ENCODE results near the gene SAGE1.
A peak's percentile ranks its signal among the peaks of the same experiment; 100 is the strongest.
"Not testable (repeated sequence)": the region's sequence is repeated elsewhere in the genome, so short reads cannot be mapped to it uniquely, and the experiment has no call there.

The SAGE1 gene

DNA sequence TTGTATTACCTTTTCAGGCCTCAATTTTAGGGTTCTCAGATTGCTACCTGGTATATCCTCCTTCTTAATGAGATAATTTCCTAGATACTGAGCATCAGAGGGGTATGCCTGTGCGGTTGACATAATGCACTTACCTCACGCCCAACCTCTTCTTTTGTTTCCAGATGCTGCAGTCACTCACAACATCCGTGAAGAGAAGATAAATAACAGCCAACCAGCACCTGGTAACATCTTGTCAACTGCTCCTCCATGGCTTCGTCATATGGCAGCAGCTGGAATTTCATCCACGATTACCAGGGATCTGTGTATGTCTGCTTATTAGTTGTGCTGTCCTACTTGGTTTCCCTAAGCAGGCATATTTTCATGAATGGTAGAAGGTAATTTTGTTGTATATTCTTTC, 16.7 kb downstream of the SAGE1 start:
- no peaks in the 10 kb centered on the region for H3K4me1 Mint-ChIP-seq
- TF ChIP-seq, protein P1, sequence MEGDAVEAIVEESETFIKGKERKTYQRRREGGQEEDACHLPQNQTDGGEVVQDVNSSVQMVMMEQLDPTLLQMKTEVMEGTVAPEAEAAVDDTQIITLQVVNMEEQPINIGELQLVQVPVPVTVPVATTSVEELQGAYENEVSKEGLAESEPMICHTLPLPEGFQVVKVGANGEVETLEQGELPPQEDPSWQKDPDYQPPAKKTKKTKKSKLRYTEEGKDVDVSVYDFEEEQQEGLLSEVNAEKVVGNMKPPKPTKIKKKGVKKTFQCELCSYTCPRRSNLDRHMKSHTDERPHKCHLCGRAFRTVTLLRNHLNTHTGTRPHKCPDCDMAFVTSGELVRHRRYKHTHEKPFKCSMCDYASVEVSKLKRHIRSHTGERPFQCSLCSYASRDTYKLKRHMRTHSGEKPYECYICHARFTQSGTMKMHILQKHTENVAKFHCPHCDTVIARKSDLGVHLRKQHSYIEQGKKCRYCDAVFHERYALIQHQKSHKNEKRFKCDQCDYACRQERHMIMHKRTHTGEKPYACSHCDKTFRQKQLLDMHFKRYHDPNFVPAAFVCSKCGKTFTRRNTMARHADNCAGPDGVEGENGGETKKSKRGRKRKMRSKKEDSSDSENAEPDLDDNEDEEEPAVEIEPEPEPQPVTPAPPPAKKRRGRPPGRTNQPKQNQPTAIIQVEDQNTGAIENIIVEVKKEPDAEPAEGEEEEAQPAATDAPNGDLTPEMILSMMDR (IDR thresholded peaks at IDR 0.05), result no peak
- no peak for DNase-seq
- H3K4me3 Mint-ChIP-seq, result no peak overlapping the region
- no peak overlapping the region for H3K27ac Mint-ChIP-seq
- no peaks in the 10 kb centered on the region for H3K27me3 Mint-ChIP-seq (ENCODE audit: low read depth, poor library complexity)
- H3K9me3 Mint-ChIP-seq, result peaks cover 75% of the 10 kb centered on the region
- H3K36me3 Mint-ChIP-seq (ENCODE audit: low read depth), result no peaks in the 10 kb centered on the region

DNA sequence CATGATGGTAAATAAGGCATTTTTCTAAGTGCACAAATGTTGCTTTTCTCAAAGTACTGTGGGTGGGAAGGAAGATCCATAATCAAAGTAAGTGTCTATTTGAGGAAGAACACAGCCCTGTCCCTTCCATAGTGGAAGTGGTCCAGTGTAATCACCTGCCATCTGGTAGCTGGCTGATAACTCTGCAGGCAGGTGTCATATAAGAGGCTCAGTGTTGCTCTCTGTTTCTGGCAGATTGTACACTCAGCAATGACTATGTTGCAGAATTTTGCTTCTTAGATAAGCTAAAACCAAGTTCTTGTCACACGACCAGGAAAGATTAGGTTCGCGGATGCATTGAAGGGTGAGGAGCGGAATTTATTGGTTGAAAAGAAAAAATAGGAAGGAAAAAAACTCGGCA, 20.9 kb downstream of the SAGE1 start:
- Mint-ChIP-seq H3K27me3 (ENCODE audit: low read depth, poor library complexity) (peaks cover 4% of the 10 kb centered on the region), H3K4me3 (no peak overlapping the region), H3K4me1 (no peaks in the 10 kb centered on the region), H3K27ac (no peak overlapping the region), H3K9me3 (peaks cover 72% of the 10 kb centered on the region), H3K36me3 (ENCODE audit: low read depth) (no peaks in the 10 kb centered on the region)
- DNase-seq, result no peak
- TF ChIP-seq, protein P1 (IDR thresholded peaks at IDR 0.05), result no peak

DNA sequence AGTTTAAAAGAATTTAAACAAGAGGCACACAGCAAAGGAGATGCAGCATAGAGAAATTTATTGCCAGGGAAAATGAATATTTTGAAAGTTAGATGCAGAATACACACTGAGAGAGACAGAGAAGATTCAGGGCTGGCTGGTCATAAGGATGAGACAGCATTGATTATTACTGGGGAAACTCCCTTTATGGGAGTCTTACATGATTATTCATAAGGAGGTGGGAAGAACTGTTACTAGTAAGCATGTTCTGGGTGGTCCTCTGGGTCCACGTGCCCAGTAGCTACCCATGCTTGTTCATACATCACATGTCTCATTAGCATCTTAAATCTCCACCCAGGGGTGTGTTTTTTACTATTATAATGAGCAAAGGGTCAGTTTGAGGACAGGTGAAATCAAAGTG, 27.0 kb downstream of the SAGE1 start:
- not testable (repeated sequence) for H3K27ac Mint-ChIP-seq; DNase-seq; H3K4me3 Mint-ChIP-seq; H3K36me3 Mint-ChIP-seq (ENCODE audit: low read depth); H3K27me3 Mint-ChIP-seq (ENCODE audit: low read depth, poor library complexity); H3K4me1 Mint-ChIP-seq
- peaks cover 65% of the 10 kb centered on the region for H3K9me3 Mint-ChIP-seq

DNA sequence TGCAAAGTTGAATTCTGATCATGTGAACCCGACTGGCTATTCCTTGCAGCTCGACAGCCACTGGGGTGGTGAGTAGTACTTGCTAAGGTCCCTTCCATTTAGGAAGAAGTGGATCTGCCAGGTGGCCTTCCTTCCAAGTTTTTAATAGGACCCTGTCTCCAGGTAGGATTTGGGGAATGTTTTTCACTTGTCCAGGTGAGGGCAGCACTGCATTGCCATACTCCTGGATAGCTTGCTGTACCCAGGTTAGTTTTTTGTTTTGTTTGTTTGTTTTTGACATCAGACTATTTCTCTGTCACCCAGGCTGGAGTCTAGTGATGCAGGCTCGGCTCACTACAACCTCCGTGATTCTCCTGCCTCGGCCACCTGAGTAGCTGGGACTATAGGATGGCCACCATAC, 29.8 kb downstream of the SAGE1 start:
- TF ChIP-seq, protein P1 (IDR thresholded peaks at IDR 0.05), result no peak
- DNase-seq, result peak; percentile 1

DNA sequence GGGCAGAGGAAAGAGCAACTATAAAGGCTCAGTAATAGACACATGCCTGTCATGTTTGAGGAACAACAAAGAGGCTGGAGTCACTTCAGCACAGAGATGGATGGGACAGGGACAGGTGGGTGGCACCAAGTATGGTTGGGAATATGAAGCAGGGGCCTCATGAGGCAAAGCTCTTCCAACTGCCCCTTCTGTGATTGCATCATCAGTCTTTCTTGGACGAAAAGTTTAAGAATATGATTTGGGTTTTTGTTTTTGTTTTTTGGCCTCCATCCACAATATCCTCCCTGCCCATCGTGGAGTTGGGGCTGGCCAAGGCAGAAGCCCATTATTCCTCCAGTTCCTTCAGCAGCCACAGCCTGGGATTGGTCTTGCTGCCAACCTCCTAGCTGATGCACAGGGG, 34.4 kb downstream of the SAGE1 start:
- no peaks in the 10 kb centered on the region for H3K36me3 Mint-ChIP-seq (ENCODE audit: low read depth)
- H3K4me1 Mint-ChIP-seq, result no peaks in the 10 kb centered on the region
- H3K27me3 Mint-ChIP-seq (ENCODE audit: low read depth, poor library complexity), result peaks cover 23% of the 10 kb centered on the region
- TF ChIP-seq, protein P1 (IDR thresholded peaks at IDR 0.05), result no peak
- H3K9me3 Mint-ChIP-seq, result peaks cover 31% of the 10 kb centered on the region
- no peak overlapping the region for H3K4me3 Mint-ChIP-seq
- H3K27ac Mint-ChIP-seq, result no peak overlapping the region
- DNase-seq, result no peak

More for the DNA sequence above, 29.8 kb downstream of the SAGE1 start:
- Mint-ChIP-seq H3K9me3 (peaks cover 45% of the 10 kb centered on the region), H3K36me3 (ENCODE audit: low read depth) (no peaks in the 10 kb centered on the region), H3K4me1 (no peaks in the 10 kb centered on the region), H3K27ac (no peak overlapping the region), H3K27me3 (ENCODE audit: low read depth, poor library complexity) (peaks cover 7% of the 10 kb centered on the region), H3K4me3 (no peak overlapping the region)

DNA sequence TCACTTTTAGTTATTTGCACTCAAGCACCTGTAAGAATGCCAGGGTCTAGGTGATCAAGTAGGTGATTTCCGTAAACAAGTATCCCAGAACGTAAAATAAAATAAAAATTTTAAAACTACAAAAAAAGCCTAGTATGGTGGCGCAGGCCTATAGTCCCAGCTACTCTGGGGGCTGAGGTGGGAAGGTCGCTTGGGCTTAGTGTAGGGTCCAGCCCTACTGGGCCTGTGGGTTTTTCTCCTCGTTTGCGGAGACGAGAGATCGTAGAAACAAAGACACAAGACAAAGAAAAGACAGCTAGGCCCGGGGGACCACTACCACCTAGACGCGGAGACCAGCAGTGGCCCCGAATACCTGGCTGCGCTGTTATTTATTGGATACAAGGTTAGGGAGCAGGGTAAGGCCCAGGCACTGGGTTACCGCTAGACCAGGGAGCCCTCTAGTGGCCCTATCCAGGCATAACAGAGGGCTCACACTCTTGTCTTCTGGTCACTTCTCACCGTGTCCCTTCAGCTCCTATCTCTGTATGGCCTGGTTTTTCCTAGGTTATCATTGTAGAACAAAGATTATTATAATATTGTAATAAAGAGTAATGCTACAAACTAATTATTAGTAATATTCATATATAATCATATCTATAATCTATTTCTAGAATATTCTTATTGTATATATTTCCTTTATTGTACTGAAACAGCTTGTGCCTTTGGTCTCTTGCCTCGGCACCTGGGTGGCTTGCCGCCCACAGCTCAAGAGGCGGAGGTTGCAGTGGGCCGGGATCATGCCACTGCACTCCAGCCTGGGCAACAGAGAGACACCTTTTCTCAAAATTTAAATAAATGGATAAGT, 38.4 kb downstream of the SAGE1 start:
- peak; percentile 61 for DNase-seq
- Mint-ChIP-seq H3K27ac (no peak overlapping the region), H3K9me3 (peaks cover 37% of the 10 kb centered on the region), H3K4me3 (no peak overlapping the region), H3K36me3 (ENCODE audit: low read depth) (no peaks in the 10 kb centered on the region), H3K27me3 (ENCODE audit: low read depth, poor library complexity) (peaks cover 30% of the 10 kb centered on the region), H3K4me1 (no peaks in the 10 kb centered on the region)
- TF ChIP-seq, protein P1 (IDR thresholded peaks at IDR 0.05), result peak; percentile 64
